PC-3 (cell line): Measurements from ENCODE around the gene ABHD6.

Experiments used
- CTCF ChIP-seq: fragments of 300-600 bp; sonication (generic); conservative IDR thresholded peaks from 2 replicates; pipeline ENCODE4 v1.5.1; 2017; ENCODE audit warnings: antibody characterized with exemption, low read depth, mild to moderate bottlenecking, low read length
- EZH2 ChIP-seq: fragments of 300-600 bp; sonication (generic); IDR thresholded peaks from one replicate; pipeline ENCODE4 v1.6.1; 2017; ENCODE audit warnings: antibody characterized with exemption, mild to moderate bottlenecking, low read length; ENCODE audit not compliant: unreplicated experiment
- EZH2phosphoT487 ChIP-seq: fragments of 300-600 bp; sonication (generic); IDR thresholded peaks from 2 replicates; pipeline ENCODE4 v1.6.1; 2018; ENCODE audit warnings: mild to moderate bottlenecking, antibody characterized with exemption, low read length, borderline replicate concordance

GRCh38 chr3:58198804-58199203, 38.8 kb upstream of the ABHD6 start:
- TF ChIP-seq CTCF: no peak
- TF ChIP-seq EZH2: no peak
- no peak for TF ChIP-seq EZH2phosphoT487
